Breast epithelium (tissue), 4 donors: ENCODE results near the gene DCD. TPM values are rescaled to one million over a fixed set of nuclear protein-coding genes. Genes with fewer than 3 reads are reported as not detected.

Experiments
- DNase-seq, 2 donors: peaks; one replicate each; pipeline ENCODE4 v3.0.0-alpha.2; 2019; ENCODE audit warnings: low spot score in 2 of 2
- H3K27ac ChIP-seq, 2 donors: fragments of 200-600 bp; sonication (generic) in 1 of 2; one replicate each; pipeline ENCODE4 v1.5.1; 2016 to 2019; ENCODE audit warnings: mild to moderate bottlenecking in 1 of 2
- H3K27me3 ChIP-seq, 2 donors: fragments of 200-600 bp; sonication (generic) in 1 of 2; one replicate each; pipeline versions ENCODE4 v1.5.1 to v1.6.0; 2017 to 2019; ENCODE audit warnings: control low read depth in 1 of 2, mild to moderate bottlenecking in 1 of 2
- H3K36me3 ChIP-seq: fragments of 200-600 bp; one replicate; pipeline ENCODE4 v1.5.1; 2019
- H3K4me1 ChIP-seq, 2 donors: fragments of 200-600 bp; sonication (generic); one replicate each; pipeline ENCODE4 v1.5.1; 2016 to 2019; ENCODE audit warnings: control low read depth in 1 of 2
- H3K4me3 ChIP-seq, 3 donors: fragments of 200-600 bp; sonication (generic); 1 replicate in 2 of 3; 2 replicates in 1 of 3; pipeline ENCODE4 v1.5.1; 2016 to 2019; ENCODE audit warnings: mild to moderate bottlenecking in 3 of 3, moderate library complexity in 2 of 3
- H3K9me3 ChIP-seq, 2 donors: fragments of 200-600 bp; sonication (generic) in 1 of 2; one replicate each; pipeline ENCODE4 v1.5.1; 2016 to 2019; ENCODE audit warnings: control low read depth in 1 of 2
- CTCF ChIP-seq, 3 donors: fragments of 450-650 bp; IDR thresholded peaks; one replicate each; pipeline ENCODE4 v1.5.1; 2016 to 2017; ENCODE audit warnings: antibody characterized with exemption in 3 of 3, mild to moderate bottlenecking in 3 of 3, moderate library complexity in 3 of 3
- POLR2A ChIP-seq: fragments of 450-650 bp; IDR thresholded peaks from one replicate; pipeline ENCODE4 v1.6.1; 2016; ENCODE audit warnings: antibody characterized with exemption, mild to moderate bottlenecking, moderate library complexity
- POLR2AphosphoS5 ChIP-seq, 3 donors: sonication (generic); formaldehyde crosslinking; IDR thresholded peaks; one replicate each; pipeline ENCODE4 v1.6.1; 2017; ENCODE audit warnings: antibody characterized with exemption in 3 of 3
- intact Hi-C: fragments of 100-400 bp; cut with DNase I; formaldehyde crosslinking; loops from one replicate; pipeline ENCODE4 v1.15.1; 2023; ENCODE audit warnings: low total_unique reads
- total RNA-seq, 3 donors: library from RNA; depleted of rRNA; stranded (reverse); fragments of >200 nt; gene quantifications; one replicate each; pipeline ENCODE4 v1.1.0, GENCODE V29; 2016

DCD gene
- total RNA-seq, 3 donors from 2014 or later = not detected

GRCh38 chr12:54629925-54630324 lies 18.2 kb downstream of the DCD start:
- no peak for DNase-seq
- TF ChIP-seq CTCF (IDR thresholded peaks at IDR 0.05) = no peak
- no peak for TF ChIP-seq POLR2A
- TF ChIP-seq POLR2AphosphoS5 (IDR thresholded peaks at IDR 0.05) = no peak
- H3K9me3 ChIP-seq = no peaks in the 10 kb centered on the region
- no peaks in the 10 kb centered on the region for H3K36me3 ChIP-seq
- no peaks in the 10 kb centered on the region for H3K4me1 ChIP-seq
- H3K27ac ChIP-seq = no peak overlapping the region
- no peaks in the 10 kb centered on the region for H3K27me3 ChIP-seq
- no peak overlapping the region for H3K4me3 ChIP-seq
- intact Hi-C loops = no loop called here

- Histone ChIP-seq H3K36me3 (no peaks in the 10 kb centered on the region), H3K9me3 (no peaks in the 10 kb centered on the region), H3K27me3 (no peaks in the 10 kb centered on the region), H3K4me1 (no peaks in the 10 kb centered on the region), H3K27ac (no peak overlapping the region), H3K4me3 (no peak overlapping the region)
- TF ChIP-seq CTCF (IDR thresholded peaks at IDR 0.05) (no peak), POLR2A (no peak), POLR2AphosphoS5 (IDR thresholded peaks at IDR 0.05) (no peak)
- intact Hi-C loops = no loop called here
- DNase-seq = no peak
These were observed 19.8 kb downstream of the DCD start for GRCh38 chr12:54628186-54628846.

GRCh38 chr12:54627304-54627703 lies 20.9 kb downstream of the DCD start:
- no peaks in the 10 kb centered on the region for H3K27me3 ChIP-seq
- H3K4me3 ChIP-seq = no peak overlapping the region
- intact Hi-C loops = no loop called here
- no peak overlapping the region for H3K27ac ChIP-seq
- no peak for DNase-seq
- H3K4me1 ChIP-seq = no peaks in the 10 kb centered on the region
- H3K9me3 ChIP-seq = no peaks in the 10 kb centered on the region
- TF ChIP-seq POLR2A = no peak
- no peak for TF ChIP-seq CTCF (IDR thresholded peaks at IDR 0.05)
- no peak for TF ChIP-seq POLR2AphosphoS5 (IDR thresholded peaks at IDR 0.05)
- no peaks in the 10 kb centered on the region for H3K36me3 ChIP-seq

GRCh38 chr12:54625598-54625997 lies 22.6 kb downstream of the DCD start:
- H3K27me3 ChIP-seq = no peaks in the 10 kb centered on the region
- TF ChIP-seq CTCF (IDR thresholded peaks at IDR 0.05) = no peak
- TF ChIP-seq POLR2A = no peak
- no peak for TF ChIP-seq POLR2AphosphoS5 (IDR thresholded peaks at IDR 0.05)
- no peaks in the 10 kb centered on the region for H3K36me3 ChIP-seq
- intact Hi-C loops = no loop called here
- no peaks in the 10 kb centered on the region for H3K9me3 ChIP-seq
- DNase-seq = no peak
- no peak overlapping the region for H3K27ac ChIP-seq
- no peaks in the 10 kb centered on the region for H3K4me1 ChIP-seq
- no peak overlapping the region for H3K4me3 ChIP-seq

- no peak for TF ChIP-seq POLR2AphosphoS5 (IDR thresholded peaks at IDR 0.05)
- TF ChIP-seq CTCF (IDR thresholded peaks at IDR 0.05) = no peak
- no peak for TF ChIP-seq POLR2A
- no peaks in the 10 kb centered on the region for H3K27me3 ChIP-seq
- H3K27ac ChIP-seq = no peak overlapping the region
- intact Hi-C loops = no loop called here
- H3K9me3 ChIP-seq = no peaks in the 10 kb centered on the region
- no peak overlapping the region for H3K4me3 ChIP-seq
- DNase-seq = no peak
- H3K36me3 ChIP-seq = no peaks in the 10 kb centered on the region
- no peaks in the 10 kb centered on the region for H3K4me1 ChIP-seq
These were observed 23.6 kb downstream of the DCD start for GRCh38 chr12:54624315-54625279.
